NCI-H345 (cell line): ENCODE results near the gene PNPLA7.
"Not testable (repeated sequence)": the region's sequence is repeated elsewhere in the genome, so short reads cannot be mapped to it uniquely, and the experiment has no call there.

Experiments
- DNase-seq: peaks from one replicate; lab custom pipeline; 2025; lab: John Stamatoyannopoulos, UW

Gene PNPLA7

GRCh38 chr9:137450539-137451222, 99.5 kb downstream of the PNPLA7 start:
- DNase-seq, result not testable (repeated sequence)

GRCh38 chr9:137449931-137450538, 100.2 kb downstream of the PNPLA7 start:
- no peak for DNase-seq

GRCh38 chr9:137449081-137449844, 100.9 kb downstream of the PNPLA7 start:
- no peak for DNase-seq

- DNase-seq, result no peak
Measured at GRCh38 chr9:137448602-137448962, 101.6 kb downstream of the PNPLA7 start.

GRCh38 chr9:137447722-137448601, 102.2 kb downstream of the PNPLA7 start:
- no peak for DNase-seq

GRCh38 chr9:137446851-137447471, 103.2 kb downstream of the PNPLA7 start:
- no peak for DNase-seq

- peak; percentile 52 for DNase-seq
Measured at GRCh38 chr9:137445930-137446431, 104.2 kb downstream of the PNPLA7 start.

- peak; percentile 82 for DNase-seq
Measured at GRCh38 chr9:137445275-137445807, 104.9 kb downstream of the PNPLA7 start.

- DNase-seq, result no peak
Measured at GRCh38 chr9:137444106-137444790, 106.0 kb downstream of the PNPLA7 start.

GRCh38 chr9:137441935-137442321, 108.3 kb downstream of the PNPLA7 start:
- DNase-seq, result no peak

GRCh38 chr9:137441289-137441934, 108.8 kb downstream of the PNPLA7 start, which contains the start of gene ENTPD8:
ENTPD8 (minus strand) TSS chr9:137441357; CDS start chr9:137438285, 3,072 bp downstream.
- DNase-seq, result peak; percentile 86

GRCh38 chr9:137439158-137439714, 111.0 kb downstream of the PNPLA7 start:
- no peak for DNase-seq

- no peak for DNase-seq
Measured at GRCh38 chr9:137438591-137439157, 111.5 kb downstream of the PNPLA7 start.

- no peak for DNase-seq
Measured at GRCh38 chr9:137437691-137438590, 112.3 kb downstream of the PNPLA7 start.

GRCh38 chr9:137436761-137437600, 113.2 kb downstream of the PNPLA7 start:
- DNase-seq, result no peak

- no peak for DNase-seq
Measured at GRCh38 chr9:137435980-137436760, 114.0 kb downstream of the PNPLA7 start.
